NCI-H748 treated with DMSO at 0.1 percent for 48 hours (cell line): Measurements from ENCODE around the gene SMC1A.

ENCODE experiments used
- DNase-seq: peaks from one replicate; lab custom pipeline; 2025; lab: John Stamatoyannopoulos, UW

Gene SMC1A

DNA sequence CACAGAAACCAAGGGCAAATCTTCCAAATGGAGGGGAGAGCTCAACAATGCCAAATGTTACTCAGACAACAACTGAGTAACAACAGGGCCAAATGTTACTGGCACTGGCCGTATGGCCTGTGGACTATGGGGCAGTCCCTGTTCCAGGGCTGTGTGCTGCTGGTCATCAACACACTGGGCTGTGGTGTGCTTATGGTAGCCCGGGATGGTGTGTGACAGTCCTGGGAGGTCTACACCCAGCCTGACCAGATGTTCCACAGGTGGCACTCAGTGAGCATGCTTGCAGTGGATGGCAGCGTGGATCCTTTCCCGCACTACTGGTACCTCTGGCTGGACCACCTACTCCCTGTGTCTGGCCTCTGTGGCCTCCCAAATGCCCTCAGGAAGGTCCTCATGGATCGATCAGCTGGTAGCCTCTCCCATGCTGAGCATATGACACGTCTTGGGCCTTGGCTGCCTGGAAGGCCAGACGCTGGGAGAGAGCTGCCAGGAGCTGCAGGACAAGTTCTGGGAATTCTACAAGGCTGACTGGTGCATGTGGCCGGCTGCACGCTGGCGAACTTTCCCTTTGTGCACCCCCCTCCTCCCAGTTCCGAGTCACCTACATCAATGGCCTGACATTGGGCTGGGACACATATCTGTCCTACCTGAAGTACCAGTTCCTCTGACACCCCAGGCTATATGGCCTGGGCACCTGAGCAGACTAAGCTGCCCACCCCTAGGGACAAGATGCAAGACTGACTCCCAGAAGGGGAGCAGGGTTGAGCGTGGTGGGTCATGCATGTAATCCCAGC is 81.4 kb downstream of the SMC1A start:
- no peak for DNase-seq

GRCh38 chrX:53337101-53337500 is 85.4 kb downstream of the SMC1A start:
- no peak for DNase-seq

GRCh38 chrX:53333853-53334252 is 88.6 kb downstream of the SMC1A start:
- DNase-seq = no peak

- DNase-seq = no peak
Observed at GRCh38 chrX:53332204-53332603, 90.2 kb downstream of the SMC1A start.

DNA sequence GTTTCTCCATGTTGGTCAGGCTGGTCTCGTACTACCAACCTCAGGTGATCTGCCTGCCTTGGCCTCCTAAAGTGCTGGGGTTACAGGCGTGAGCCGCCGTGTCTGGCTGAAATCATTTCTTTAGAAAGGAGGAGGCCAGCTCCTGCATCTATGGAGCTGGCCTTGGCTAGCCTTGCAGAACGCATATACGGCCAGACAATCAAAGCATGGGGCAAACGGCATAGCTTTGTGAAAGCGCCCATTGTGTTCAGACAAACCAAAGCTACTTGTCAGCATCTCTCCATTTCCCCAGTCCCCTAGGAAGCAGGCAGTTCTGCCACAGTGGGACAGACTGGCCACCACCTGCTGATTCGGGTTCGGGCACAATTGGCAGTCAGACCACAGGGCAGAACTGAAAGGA is 92.1 kb downstream of the SMC1A start:
- no peak for DNase-seq

- DNase-seq = no peak
Observed at GRCh38 chrX:53324803-53325202, 97.7 kb downstream of the SMC1A start.
